NT2/D1 (cell line): ENCODE data around the gene BTBD6.

Source experiments
- YY1 ChIP-seq: IDR thresholded peaks from 2 replicates; pipeline ENCODE4 v1.6.1; 2011; ENCODE audit not compliant: insufficient read length, insufficient read depth
- ZNF274 ChIP-seq: IDR thresholded peaks from 2 replicates; pipeline ENCODE4 v1.6.1; 2011; ENCODE audit warnings: mild to moderate bottlenecking, low read depth, low read length

GRCh38 chr14:105256292-105256960 is 8.1 kb downstream of the BTBD6 start:
- TF ChIP-seq YY1 (no peak), ZNF274 (no peak)
